ENCODE measurements around the gene TRIOBP. TPM values are rescaled to one million over a fixed set of nuclear protein-coding genes. Genes with fewer than 3 reads are reported as not detected.

TRIOBP gene
- total RNA-seq, 4 donors from 2014 or later, result 54.6 to 89.1 (median 83.6) TPM

- H3K4me3 ChIP-seq, result peak overlapping the region; percentile 59 to 95 (median 82)
- H3K36me3 ChIP-seq, result no peaks in the 10 kb centered on the region
- H3K27me3 ChIP-seq, result no peaks in the 10 kb centered on the region
- peaks cover 0 to 63% (median 24%) of the 10 kb centered on the region in 4 donors for H3K4me1 ChIP-seq
- TF ChIP-seq POLR2A (IDR thresholded peaks at IDR 0.05), result peak; percentile 88 to 96
- TF ChIP-seq, protein P1, sequence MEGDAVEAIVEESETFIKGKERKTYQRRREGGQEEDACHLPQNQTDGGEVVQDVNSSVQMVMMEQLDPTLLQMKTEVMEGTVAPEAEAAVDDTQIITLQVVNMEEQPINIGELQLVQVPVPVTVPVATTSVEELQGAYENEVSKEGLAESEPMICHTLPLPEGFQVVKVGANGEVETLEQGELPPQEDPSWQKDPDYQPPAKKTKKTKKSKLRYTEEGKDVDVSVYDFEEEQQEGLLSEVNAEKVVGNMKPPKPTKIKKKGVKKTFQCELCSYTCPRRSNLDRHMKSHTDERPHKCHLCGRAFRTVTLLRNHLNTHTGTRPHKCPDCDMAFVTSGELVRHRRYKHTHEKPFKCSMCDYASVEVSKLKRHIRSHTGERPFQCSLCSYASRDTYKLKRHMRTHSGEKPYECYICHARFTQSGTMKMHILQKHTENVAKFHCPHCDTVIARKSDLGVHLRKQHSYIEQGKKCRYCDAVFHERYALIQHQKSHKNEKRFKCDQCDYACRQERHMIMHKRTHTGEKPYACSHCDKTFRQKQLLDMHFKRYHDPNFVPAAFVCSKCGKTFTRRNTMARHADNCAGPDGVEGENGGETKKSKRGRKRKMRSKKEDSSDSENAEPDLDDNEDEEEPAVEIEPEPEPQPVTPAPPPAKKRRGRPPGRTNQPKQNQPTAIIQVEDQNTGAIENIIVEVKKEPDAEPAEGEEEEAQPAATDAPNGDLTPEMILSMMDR (IDR thresholded peaks at IDR 0.05), result no peak
- H3K9me3 ChIP-seq, result no peaks in the 10 kb centered on the region
- peak overlapping the region; percentile 85 to 98 (median 90) for H3K27ac ChIP-seq
- peak; percentile 40 to 88 (median 87) for DNase-seq
These were observed 37.6 kb upstream of the TRIOBP start for GRCh38 chr22:37659066-37659896.

DNA sequence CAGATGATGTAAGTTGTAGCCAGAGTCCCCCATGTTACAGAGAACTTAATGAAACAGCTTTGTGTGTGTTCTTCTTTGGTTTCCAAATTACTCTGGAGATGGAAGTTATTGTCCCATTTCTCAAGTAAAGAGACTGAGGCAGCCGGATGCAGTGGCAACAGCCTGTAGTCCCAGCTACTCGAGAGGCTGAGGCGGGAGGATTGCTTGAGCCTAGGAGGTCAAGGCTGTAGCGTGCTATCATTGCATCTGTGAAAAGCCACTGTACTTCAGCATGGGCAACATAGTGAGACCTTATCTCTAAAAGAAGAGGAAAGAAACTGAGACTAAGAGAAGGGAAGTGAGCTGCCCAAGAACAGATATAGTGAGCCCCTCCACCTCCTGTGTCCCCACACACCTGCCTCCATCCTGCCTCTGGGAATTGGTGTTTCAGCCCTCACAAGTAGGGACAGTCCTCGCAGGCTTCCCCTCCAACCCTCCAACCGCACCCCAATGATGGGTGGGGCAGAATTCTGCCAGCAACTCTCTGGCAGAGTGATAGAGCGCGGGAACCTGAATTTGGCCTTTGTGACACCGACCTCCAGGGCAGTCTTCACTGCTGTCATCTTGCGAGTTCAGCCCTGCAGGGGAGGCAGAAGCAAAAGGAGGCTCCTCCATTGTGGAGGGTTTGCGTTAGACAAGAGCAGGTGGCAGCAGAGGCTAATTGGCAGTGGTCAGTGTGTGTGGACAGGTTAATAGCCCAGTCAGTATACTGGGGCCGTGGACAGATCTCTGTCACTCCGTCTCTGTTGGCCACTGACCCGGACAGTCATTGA lies 36.7 kb upstream of the TRIOBP start:
- peak; percentile 5 to 11 for TF ChIP-seq POLR2A (IDR thresholded peaks at IDR 0.05)
- TF ChIP-seq, protein P1 (IDR thresholded peaks at IDR 0.05), result no peak
- peak overlapping the region; percentile 59 to 95 (median 82) for H3K4me3 ChIP-seq
- no peaks in the 10 kb centered on the region for H3K27me3 ChIP-seq
- peak overlapping the region; percentile 85 to 98 (median 90) for H3K27ac ChIP-seq
- no peaks in the 10 kb centered on the region for H3K36me3 ChIP-seq
- no peaks in the 10 kb centered on the region for H3K9me3 ChIP-seq
- peaks cover 0 to 57% (median 24%) of the 10 kb centered on the region in 4 donors for H3K4me1 ChIP-seq
- DNase-seq, result no peak

- Histone ChIP-seq H3K36me3 (peaks cover 0 to 5% (median 0%) of the 10 kb centered on the region in 3 donors), H3K27me3 (no peaks in the 10 kb centered on the region), H3K27ac (peak overlapping the region; percentile 85 to 98 (median 90)), H3K9me3 (no peaks in the 10 kb centered on the region), H3K4me3 (peak overlapping the region in 2 of 4 donors; percentile 72 to 95), H3K4me1 (peaks cover 0 to 52% (median 24%) of the 10 kb centered on the region in 4 donors)
- TF ChIP-seq, protein P1 (IDR thresholded peaks at IDR 0.05), result no peak
- TF ChIP-seq POLR2A (IDR thresholded peaks at IDR 0.05), result no peak
- no peak for DNase-seq
These were observed 36.2 kb upstream of the TRIOBP start for GRCh38 chr22:37660709-37661045.

- DNase-seq, result no peak
- Histone ChIP-seq H3K27ac (peak overlapping the region; percentile 85 to 98 (median 90)), H3K4me3 (peak overlapping the region in 2 of 4 donors; percentile 72 to 95), H3K27me3 (no peaks in the 10 kb centered on the region), H3K4me1 (peaks cover 0 to 52% (median 24%) of the 10 kb centered on the region in 4 donors), H3K36me3 (peaks cover 0 to 11% (median 0%) of the 10 kb centered on the region in 3 donors), H3K9me3 (no peaks in the 10 kb centered on the region)
- TF ChIP-seq, protein P1 (IDR thresholded peaks at IDR 0.05), result peak in 5 of 6 experiments; percentile 26 to 38 (median 28)
- no peak for TF ChIP-seq POLR2A (IDR thresholded peaks at IDR 0.05)
These were observed 35.5 kb upstream of the TRIOBP start for GRCh38 chr22:37661160-37661924.

GRCh38 chr22:37662039-37662438 lies 34.8 kb upstream of the TRIOBP start:
- no peak for TF ChIP-seq POLR2A (IDR thresholded peaks at IDR 0.05)
- TF ChIP-seq, protein P1 (IDR thresholded peaks at IDR 0.05), result no peak
- Histone ChIP-seq H3K4me3 (no peak overlapping the region), H3K9me3 (no peaks in the 10 kb centered on the region), H3K27me3 (no peaks in the 10 kb centered on the region), H3K27ac (peak overlapping the region; percentile 57 to 93 (median 86)), H3K36me3 (peaks cover 0 to 18% (median 0%) of the 10 kb centered on the region in 3 donors), H3K4me1 (peaks cover 0 to 49% (median 24%) of the 10 kb centered on the region in 4 donors)
- DNase-seq, result peak in 1 of 3 donors; percentile 54

Measured in Peyer's patch (tissue), 4 donors.